Measurements from ENCODE around the gene LCE3A. TPM values are rescaled to one million over a fixed set of nuclear protein-coding genes. Genes with fewer than 3 reads are reported as not detected.

LCE3A gene
- polyA plus RNA-seq, 1 experiment: not detected

GRCh38 chr1:152613511-152613910 lies 9.4 kb downstream of the LCE3A start, which contains the start of gene LCE3B:
Gene LCE3B (plus strand): TSS chr1:152613811. CDS start chr1:152613811, 0 bp downstream.
- POLR2A ChIA-PET: no interaction called here
- TF ChIP-seq, protein P1, sequence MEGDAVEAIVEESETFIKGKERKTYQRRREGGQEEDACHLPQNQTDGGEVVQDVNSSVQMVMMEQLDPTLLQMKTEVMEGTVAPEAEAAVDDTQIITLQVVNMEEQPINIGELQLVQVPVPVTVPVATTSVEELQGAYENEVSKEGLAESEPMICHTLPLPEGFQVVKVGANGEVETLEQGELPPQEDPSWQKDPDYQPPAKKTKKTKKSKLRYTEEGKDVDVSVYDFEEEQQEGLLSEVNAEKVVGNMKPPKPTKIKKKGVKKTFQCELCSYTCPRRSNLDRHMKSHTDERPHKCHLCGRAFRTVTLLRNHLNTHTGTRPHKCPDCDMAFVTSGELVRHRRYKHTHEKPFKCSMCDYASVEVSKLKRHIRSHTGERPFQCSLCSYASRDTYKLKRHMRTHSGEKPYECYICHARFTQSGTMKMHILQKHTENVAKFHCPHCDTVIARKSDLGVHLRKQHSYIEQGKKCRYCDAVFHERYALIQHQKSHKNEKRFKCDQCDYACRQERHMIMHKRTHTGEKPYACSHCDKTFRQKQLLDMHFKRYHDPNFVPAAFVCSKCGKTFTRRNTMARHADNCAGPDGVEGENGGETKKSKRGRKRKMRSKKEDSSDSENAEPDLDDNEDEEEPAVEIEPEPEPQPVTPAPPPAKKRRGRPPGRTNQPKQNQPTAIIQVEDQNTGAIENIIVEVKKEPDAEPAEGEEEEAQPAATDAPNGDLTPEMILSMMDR (IDR thresholded peaks at IDR 0.05; ENCODE audit: low read depth, low read length): no peak
- Histone ChIP-seq H3K4me3 (ENCODE audit: low read depth, low read length) (no peak within 1 kb of the TSS), H3K27ac (ENCODE audit: low read depth, low read length) (no peak within 1 kb of the TSS), H3K9me3 (ENCODE audit: control insufficient read depth, insufficient read depth, low read length) (peaks cover 12% of the 10 kb centered on the region), H3K27me3 (ENCODE audit: control insufficient read depth, insufficient read depth, low read length) (no peaks in the 10 kb centered on the region)
- CTCF ChIA-PET: no interaction called here
- no peak for DNase-seq (ENCODE audit: low read depth, low spot score)

DNA sequence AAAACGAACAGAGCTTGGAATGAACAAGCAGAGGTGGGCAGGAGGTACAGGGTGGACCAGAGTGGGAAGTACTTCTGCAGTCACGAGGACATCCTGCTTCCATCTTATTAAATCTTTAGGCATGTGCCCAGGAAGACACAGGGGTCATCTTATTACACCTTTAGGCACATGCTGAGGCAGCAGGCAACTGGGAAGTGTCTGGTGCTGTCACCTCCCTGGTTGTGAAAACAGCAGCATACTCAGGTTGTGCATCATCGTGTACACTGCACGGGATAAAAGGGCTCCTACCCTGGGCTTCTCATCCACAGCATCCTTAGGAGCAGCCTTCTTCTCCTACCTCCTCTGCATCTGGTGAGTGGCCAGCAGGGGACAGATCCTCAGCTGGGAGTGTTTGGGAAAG lies 23.0 kb downstream of the LCE3A start, which contains the start of gene LCE3C:
LCE3C (plus strand) TSS at position 301 of the 400 bp plus-strand sequence. CDS start 498 bp downstream, outside the sequence.
- Histone ChIP-seq H3K9me3 (ENCODE audit: control insufficient read depth, insufficient read depth, low read length) (peaks cover 29% of the 10 kb centered on the region), H3K27me3 (ENCODE audit: control insufficient read depth, insufficient read depth, low read length) (no peaks in the 10 kb centered on the region), H3K27ac (ENCODE audit: low read depth, low read length) (no peak within 1 kb of the TSS), H3K4me3 (ENCODE audit: low read depth, low read length) (no peak within 1 kb of the TSS)
- no peak for DNase-seq (ENCODE audit: low read depth, low spot score)
- POLR2A ChIA-PET: no interaction called here
- CTCF ChIA-PET: no interaction called here
- TF ChIP-seq, protein P1 (IDR thresholded peaks at IDR 0.05; ENCODE audit: low read depth, low read length): no peak

DNA sequence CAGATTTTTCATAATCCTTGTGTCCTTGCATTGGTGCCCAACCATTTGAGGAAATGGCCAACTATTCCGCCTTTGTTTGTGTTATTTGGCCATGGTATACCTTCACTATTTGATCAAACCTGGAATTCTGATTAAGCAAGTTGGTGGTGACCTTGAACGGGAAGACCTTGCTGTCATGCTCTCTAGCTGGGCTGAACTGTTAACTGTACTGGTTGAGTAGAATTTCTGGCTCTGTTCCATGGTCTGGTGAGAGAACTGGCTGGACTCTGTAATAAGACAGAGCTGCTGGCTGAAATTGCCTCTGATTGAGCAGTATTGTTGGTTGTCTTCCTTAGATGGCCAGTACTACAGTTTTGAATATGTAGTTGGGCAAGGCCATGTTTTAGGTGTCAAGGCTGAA lies 25.9 kb downstream of the LCE3A start:
- Histone ChIP-seq H3K9me3 (ENCODE audit: control insufficient read depth, insufficient read depth, low read length) (peaks cover 21% of the 10 kb centered on the region), H3K4me3 (ENCODE audit: low read depth, low read length) (no peak overlapping the region), H3K27ac (ENCODE audit: low read depth, low read length) (no peak overlapping the region), H3K27me3 (ENCODE audit: control insufficient read depth, insufficient read depth, low read length) (no peaks in the 10 kb centered on the region)
- ChIA-PET POLR2A (no interaction called here), CTCF (no interaction called here)
- TF ChIP-seq, protein P1 (IDR thresholded peaks at IDR 0.05; ENCODE audit: low read depth, low read length): no peak
- no peak for DNase-seq (ENCODE audit: low read depth, low spot score)

DNA sequence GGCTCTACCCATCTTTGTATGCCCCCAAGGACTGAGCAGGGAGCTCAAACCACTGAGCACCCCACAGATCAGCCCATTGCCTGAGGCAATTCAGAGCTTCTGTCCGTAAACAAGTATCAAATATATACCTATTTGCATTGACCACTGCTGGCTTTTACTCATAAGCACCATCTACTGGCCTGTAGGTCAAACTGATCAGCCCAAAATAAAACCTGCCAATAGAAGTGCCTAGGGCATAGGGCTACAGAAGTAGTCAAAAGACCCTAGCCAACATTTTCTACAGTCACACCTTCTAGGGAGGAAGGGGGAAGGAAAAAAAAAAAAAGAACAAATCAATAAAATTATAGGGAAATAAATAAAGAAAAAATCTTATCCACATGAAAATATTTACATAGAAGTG lies 37.3 kb downstream of the LCE3A start:
- Histone ChIP-seq H3K27me3 (ENCODE audit: control insufficient read depth, insufficient read depth, low read length) (no peaks in the 10 kb centered on the region), H3K4me3 (ENCODE audit: low read depth, low read length) (no peak overlapping the region), H3K27ac (ENCODE audit: low read depth, low read length) (no peak overlapping the region), H3K9me3 (ENCODE audit: control insufficient read depth, insufficient read depth, low read length) (peaks cover 11% of the 10 kb centered on the region)
- POLR2A ChIA-PET: no interaction called here
- DNase-seq (ENCODE audit: low read depth, low spot score): no peak
- CTCF ChIA-PET: no interaction called here
- TF ChIP-seq, protein P1 (IDR thresholded peaks at IDR 0.05; ENCODE audit: low read depth, low read length): no peak

DNA sequence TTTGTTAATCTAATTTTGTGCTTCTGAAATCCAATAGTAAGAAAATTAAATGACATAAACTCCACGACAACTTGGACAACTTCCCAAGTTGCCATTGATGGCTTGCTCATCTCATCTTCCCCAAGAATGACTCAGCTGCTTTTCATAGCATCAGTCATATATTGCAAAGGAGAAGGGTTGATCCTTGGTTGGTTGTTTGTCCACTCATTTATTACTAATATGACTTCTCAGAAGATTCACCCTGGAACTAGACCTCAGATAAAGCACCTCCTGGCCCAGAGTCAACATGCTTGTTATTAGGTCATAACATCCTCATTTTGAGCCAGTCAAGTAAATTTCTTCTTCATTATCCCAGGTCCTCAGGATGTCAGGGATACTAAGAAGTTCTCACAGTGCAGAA lies 40.3 kb downstream of the LCE3A start:
- H3K27me3 ChIP-seq (ENCODE audit: control insufficient read depth, insufficient read depth, low read length): no peaks in the 10 kb centered on the region
- ChIA-PET CTCF (no interaction called here), POLR2A (no interaction called here)
- DNase-seq (ENCODE audit: low read depth, low spot score): no peak
- H3K27ac ChIP-seq (ENCODE audit: low read depth, low read length): no peak overlapping the region
- no peak overlapping the region for H3K4me3 ChIP-seq (ENCODE audit: low read depth, low read length)
- TF ChIP-seq, protein P1 (IDR thresholded peaks at IDR 0.05; ENCODE audit: low read depth, low read length): no peak
- H3K9me3 ChIP-seq (ENCODE audit: control insufficient read depth, insufficient read depth, low read length): peaks cover 26% of the 10 kb centered on the region

All from AG04450 (cell line).